ENCODE measurements around the gene GHRL. TPM values are rescaled to one million over a fixed set of nuclear protein-coding genes. Genes with fewer than 3 reads are reported as not detected.

The GHRL gene
- polyA plus RNA-seq, 4 donors: 2.8 to 21.9 (median 14.5) TPM

DNA sequence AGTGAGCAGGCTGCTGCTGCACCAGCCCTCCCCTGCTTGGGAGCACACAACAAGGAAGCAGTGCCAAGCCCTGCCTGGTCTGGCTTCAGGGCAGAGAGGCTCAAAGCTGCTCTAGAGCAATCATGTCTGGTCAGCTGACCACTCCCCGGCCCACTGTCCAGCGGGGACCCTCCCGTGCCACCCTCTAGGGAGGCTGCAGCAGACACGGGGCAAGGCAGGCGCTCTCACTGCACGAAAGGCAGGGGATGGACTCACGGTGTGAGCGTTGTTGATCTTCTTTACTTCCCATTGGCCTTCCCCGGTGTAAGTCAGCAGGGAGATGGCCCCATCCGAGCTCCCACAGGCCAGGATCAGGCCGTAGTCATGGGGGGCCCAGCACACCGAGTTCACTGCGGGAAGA lies 19.0 kb upstream of the GHRL start:
- Histone ChIP-seq H3K4me3 (ENCODE audit: low read depth in 1 of 3, low read length in 3 of 3) (no peak overlapping the region), H3K9me3 (ENCODE audit: control insufficient read depth in 2 of 2, insufficient read depth in 1 of 2, low read depth in 1 of 2, low read length in 1 of 2) (no peaks in the 10 kb centered on the region), H3K4me1 (ENCODE audit: control insufficient read depth in 3 of 3, insufficient read depth in 2 of 3, low read depth in 1 of 3, low read length in 2 of 3) (peaks cover 0 to 1% (median 0%) of the 10 kb centered on the region in 3 donors), H3K36me3 (ENCODE audit: control insufficient read depth in 3 of 3, insufficient read depth in 2 of 3, low read depth in 1 of 3, low read length in 3 of 3) (peaks cover 34 to 73% (median 36%) of the 10 kb centered on the region in 3 donors), H3K27me3 (ENCODE audit: control insufficient read depth in 3 of 3, insufficient read depth in 3 of 3, low read length in 3 of 3) (no peaks in the 10 kb centered on the region), H3K27ac (ENCODE audit: low read depth in 1 of 3, low read length in 2 of 3) (no peak overlapping the region)
- DNase-seq (no peak), FAIRE-seq (no peak)
- 94 to 95% (median 94%) methylated on average over 13 of the region's 13 CpGs for WGBS, 3 donors

DNA sequence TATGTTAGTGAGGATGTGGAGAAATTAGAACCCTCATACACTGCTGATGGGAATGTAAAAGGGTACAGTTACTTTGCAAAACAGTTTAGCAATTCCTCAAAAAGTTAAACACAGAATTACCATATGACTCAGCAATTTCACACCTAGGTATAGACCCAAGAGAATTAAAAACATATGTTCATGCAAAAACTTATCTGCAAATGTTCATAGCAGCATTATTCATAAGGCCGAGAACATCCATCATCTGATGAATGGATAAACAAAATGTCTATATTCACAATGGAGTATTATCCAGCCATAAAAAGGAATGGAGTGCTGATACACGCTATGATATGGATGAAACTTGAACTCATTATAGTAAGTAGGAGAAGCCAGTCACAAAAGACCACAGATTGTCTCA lies 17.8 kb upstream of the GHRL start:
- peaks cover 35 to 65% (median 40%) of the 10 kb centered on the region in 3 donors for H3K36me3 ChIP-seq (ENCODE audit: control insufficient read depth in 3 of 3, insufficient read depth in 2 of 3, low read depth in 1 of 3, low read length in 3 of 3)
- H3K9me3 ChIP-seq (ENCODE audit: control insufficient read depth in 2 of 2, insufficient read depth in 1 of 2, low read depth in 1 of 2, low read length in 1 of 2): no peaks in the 10 kb centered on the region
- H3K4me1 ChIP-seq (ENCODE audit: control insufficient read depth in 3 of 3, insufficient read depth in 2 of 3, low read depth in 1 of 3, low read length in 2 of 3): no peaks in the 10 kb centered on the region
- H3K27ac ChIP-seq (ENCODE audit: low read depth in 1 of 3, low read length in 2 of 3): no peak overlapping the region
- no peaks in the 10 kb centered on the region for H3K27me3 ChIP-seq (ENCODE audit: control insufficient read depth in 3 of 3, insufficient read depth in 3 of 3, low read length in 3 of 3)
- 91 to 95% (median 91%) methylated on average over 2 of the region's 2 CpGs for WGBS, 3 donors
- DNase-seq: no peak
- H3K4me3 ChIP-seq (ENCODE audit: low read depth in 1 of 3, low read length in 3 of 3): no peak overlapping the region
- FAIRE-seq: no peak

DNA sequence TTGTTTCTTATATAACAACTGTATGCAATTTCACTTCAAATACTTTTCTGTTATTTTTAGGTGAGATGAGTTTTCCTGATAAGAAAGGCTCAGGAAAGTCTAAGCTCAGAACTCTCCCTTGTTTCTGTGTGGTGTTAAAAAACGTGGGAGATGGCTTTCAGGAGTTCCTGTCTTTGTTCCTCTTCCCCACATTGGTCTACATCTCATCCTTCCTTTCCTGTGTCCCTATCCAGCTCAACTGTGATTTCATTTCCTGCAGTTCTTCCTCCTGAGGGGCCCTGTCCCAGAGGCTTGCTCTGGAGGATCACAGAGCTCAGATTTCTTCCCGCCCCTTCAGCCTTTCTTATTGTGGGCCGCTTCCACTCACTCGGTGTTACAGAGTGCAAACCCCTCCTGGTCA lies 17.0 kb upstream of the GHRL start:
- no peaks in the 10 kb centered on the region for H3K4me1 ChIP-seq (ENCODE audit: control insufficient read depth in 3 of 3, insufficient read depth in 2 of 3, low read depth in 1 of 3, low read length in 2 of 3)
- 65 to 85% (median 73%) methylated on average over 4 of the region's 4 CpGs for WGBS, 3 donors
- no peak for DNase-seq
- no peak overlapping the region for H3K4me3 ChIP-seq (ENCODE audit: low read depth in 1 of 3, low read length in 3 of 3)
- H3K9me3 ChIP-seq (ENCODE audit: control insufficient read depth in 2 of 2, insufficient read depth in 1 of 2, low read depth in 1 of 2, low read length in 1 of 2): no peaks in the 10 kb centered on the region
- H3K27me3 ChIP-seq (ENCODE audit: control insufficient read depth in 3 of 3, insufficient read depth in 3 of 3, low read length in 3 of 3): no peaks in the 10 kb centered on the region
- no peak for FAIRE-seq
- H3K36me3 ChIP-seq (ENCODE audit: control insufficient read depth in 3 of 3, insufficient read depth in 2 of 3, low read depth in 1 of 3, low read length in 3 of 3): peaks cover 35 to 64% (median 35%) of the 10 kb centered on the region in 3 donors
- H3K27ac ChIP-seq (ENCODE audit: low read depth in 1 of 3, low read length in 2 of 3): no peak overlapping the region

DNA sequence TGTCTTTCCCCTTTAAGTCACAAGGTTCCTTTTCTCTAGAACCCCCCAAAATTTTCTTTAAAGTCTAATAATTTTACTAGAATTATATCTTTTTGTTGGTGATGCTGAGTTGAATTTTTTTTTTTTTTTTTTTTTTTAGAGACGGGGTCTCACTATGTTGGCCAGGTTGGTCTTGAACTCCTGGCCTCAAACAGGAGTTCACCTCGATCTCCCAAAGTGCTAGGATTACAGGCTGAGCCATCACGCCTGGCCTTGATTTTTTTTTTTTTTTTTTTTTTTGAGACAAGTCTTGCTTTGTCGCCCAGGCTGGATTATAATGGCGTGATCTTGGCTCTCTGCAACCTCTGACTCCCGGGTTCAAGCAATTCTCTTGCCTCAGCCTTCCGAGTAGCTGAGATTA lies 15.9 kb upstream of the GHRL start:
- DNase-seq: no peak
- H3K9me3 ChIP-seq (ENCODE audit: control insufficient read depth in 2 of 2, insufficient read depth in 1 of 2, low read depth in 1 of 2, low read length in 1 of 2): no peaks in the 10 kb centered on the region
- 84 to 95% (median 85%) methylated on average over 7 of the region's 7 CpGs for WGBS, 3 donors
- no peaks in the 10 kb centered on the region for H3K27me3 ChIP-seq (ENCODE audit: control insufficient read depth in 3 of 3, insufficient read depth in 3 of 3, low read length in 3 of 3)
- H3K27ac ChIP-seq (ENCODE audit: low read depth in 1 of 3, low read length in 2 of 3): no peak overlapping the region
- H3K4me1 ChIP-seq (ENCODE audit: control insufficient read depth in 3 of 3, insufficient read depth in 2 of 3, low read depth in 1 of 3, low read length in 2 of 3): no peaks in the 10 kb centered on the region
- H3K4me3 ChIP-seq (ENCODE audit: low read depth in 1 of 3, low read length in 3 of 3): no peak overlapping the region
- H3K36me3 ChIP-seq (ENCODE audit: control insufficient read depth in 3 of 3, insufficient read depth in 2 of 3, low read depth in 1 of 3, low read length in 3 of 3): peaks cover 32 to 67% (median 42%) of the 10 kb centered on the region in 3 donors
- no peak for FAIRE-seq

DNA sequence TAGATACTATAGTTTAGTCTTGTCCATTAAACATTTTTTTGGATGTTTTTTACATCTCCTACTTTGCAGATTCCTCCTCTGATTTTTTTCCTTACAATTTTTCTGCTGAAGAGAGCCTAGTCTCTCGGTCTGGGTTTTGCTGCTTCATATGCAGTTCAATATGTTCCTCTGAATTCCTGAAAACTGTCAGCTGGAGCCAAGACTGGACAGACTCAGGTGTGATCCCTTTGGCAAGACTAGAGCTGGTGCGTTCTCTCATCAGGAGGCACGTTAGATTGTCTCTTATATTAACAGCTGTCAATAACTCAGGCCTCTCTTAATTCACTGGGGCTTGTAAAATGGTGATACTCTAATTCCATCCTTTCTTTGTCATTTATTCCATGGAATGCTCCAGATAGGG lies 13.4 kb upstream of the GHRL start:
- 92 to 97% (median 94%) methylated on average over 3 of the region's 3 CpGs for WGBS, 3 donors
- no peaks in the 10 kb centered on the region for H3K4me1 ChIP-seq (ENCODE audit: control insufficient read depth in 3 of 3, insufficient read depth in 2 of 3, low read depth in 1 of 3, low read length in 2 of 3)
- peaks cover 32 to 71% (median 48%) of the 10 kb centered on the region in 3 donors for H3K36me3 ChIP-seq (ENCODE audit: control insufficient read depth in 3 of 3, insufficient read depth in 2 of 3, low read depth in 1 of 3, low read length in 3 of 3)
- no peak for DNase-seq
- H3K27ac ChIP-seq (ENCODE audit: low read depth in 1 of 3, low read length in 2 of 3): no peak overlapping the region
- H3K4me3 ChIP-seq (ENCODE audit: low read depth in 1 of 3, low read length in 3 of 3): no peak overlapping the region
- H3K9me3 ChIP-seq (ENCODE audit: control insufficient read depth in 2 of 2, insufficient read depth in 1 of 2, low read depth in 1 of 2, low read length in 1 of 2): no peaks in the 10 kb centered on the region
- no peaks in the 10 kb centered on the region for H3K27me3 ChIP-seq (ENCODE audit: control insufficient read depth in 3 of 3, insufficient read depth in 3 of 3, low read length in 3 of 3)
- no peak for FAIRE-seq

DNA sequence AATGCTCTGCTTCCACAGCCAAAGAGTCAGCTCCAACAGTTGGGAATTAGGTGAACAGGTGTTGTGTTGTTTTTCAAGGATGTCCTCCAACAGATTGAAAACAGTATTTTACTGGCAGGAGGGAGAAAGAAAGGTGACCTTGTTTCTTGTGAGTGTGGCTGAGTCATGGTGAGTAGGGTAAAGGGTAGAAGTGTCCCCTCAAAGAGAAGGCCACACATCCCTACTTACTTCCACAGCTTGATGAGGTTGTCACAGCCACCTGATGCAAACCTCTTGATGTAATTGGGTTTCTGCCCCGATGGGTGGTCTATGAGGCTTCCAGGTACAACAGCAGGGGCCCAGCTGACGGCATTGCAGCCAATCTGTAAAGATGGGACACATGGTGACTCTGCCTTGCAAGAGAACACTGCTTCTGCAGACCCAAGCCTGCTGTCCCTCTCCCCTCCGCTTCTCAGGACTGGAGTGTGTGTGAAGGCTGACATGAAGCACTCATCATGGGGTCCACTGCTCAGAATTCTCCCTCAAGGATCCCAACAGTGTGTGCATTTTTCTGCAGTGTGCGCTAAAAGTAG lies 12.7 kb upstream of the GHRL start:
- Histone ChIP-seq H3K9me3 (ENCODE audit: control insufficient read depth in 2 of 2, insufficient read depth in 1 of 2, low read depth in 1 of 2, low read length in 1 of 2) (no peaks in the 10 kb centered on the region), H3K4me3 (ENCODE audit: low read depth in 1 of 3, low read length in 3 of 3) (no peak overlapping the region), H3K4me1 (ENCODE audit: control insufficient read depth in 3 of 3, insufficient read depth in 2 of 3, low read depth in 1 of 3, low read length in 2 of 3) (no peaks in the 10 kb centered on the region), H3K36me3 (ENCODE audit: control insufficient read depth in 3 of 3, insufficient read depth in 2 of 3, low read depth in 1 of 3, low read length in 3 of 3) (peaks cover 32 to 73% (median 47%) of the 10 kb centered on the region in 3 donors), H3K27ac (ENCODE audit: low read depth in 1 of 3, low read length in 2 of 3) (no peak overlapping the region), H3K27me3 (ENCODE audit: control insufficient read depth in 3 of 3, insufficient read depth in 3 of 3, low read length in 3 of 3) (no peaks in the 10 kb centered on the region)
- WGBS, 3 donors: 95 to 98% (median 95%) methylated on average over 4 of the region's 4 CpGs
- DNase-seq: no peak
- FAIRE-seq: no peak

DNA sequence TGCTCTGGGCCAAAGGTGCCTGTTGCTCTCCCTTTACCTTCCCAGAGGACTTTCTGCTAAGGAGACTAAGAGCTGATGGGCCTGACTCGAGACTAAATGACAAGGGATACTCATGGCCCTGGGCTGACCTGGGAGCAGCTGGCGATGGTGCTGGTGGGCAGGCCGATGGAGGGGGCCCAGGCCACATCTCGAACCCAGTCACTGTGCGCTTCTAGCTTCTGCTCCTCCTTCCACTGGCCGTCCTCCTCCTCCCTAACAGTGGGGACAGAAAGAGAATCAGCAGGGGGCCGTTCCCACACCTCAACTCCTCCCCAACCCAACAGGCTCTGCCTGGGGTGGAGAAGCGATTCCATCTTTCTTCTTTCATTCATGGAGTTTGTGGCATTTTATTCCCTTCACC lies 12.2 kb upstream of the GHRL start:
- no peaks in the 10 kb centered on the region for H3K9me3 ChIP-seq (ENCODE audit: control insufficient read depth in 2 of 2, insufficient read depth in 1 of 2, low read depth in 1 of 2, low read length in 1 of 2)
- H3K4me1 ChIP-seq (ENCODE audit: control insufficient read depth in 3 of 3, insufficient read depth in 2 of 3, low read depth in 1 of 3, low read length in 2 of 3): no peaks in the 10 kb centered on the region
- no peak overlapping the region for H3K4me3 ChIP-seq (ENCODE audit: low read depth in 1 of 3, low read length in 3 of 3)
- WGBS, 3 donors: 93 to 96% (median 95%) methylated on average over 7 to 8 of the region's 8 CpGs
- peaks cover 34 to 73% (median 51%) of the 10 kb centered on the region in 3 donors for H3K36me3 ChIP-seq (ENCODE audit: control insufficient read depth in 3 of 3, insufficient read depth in 2 of 3, low read depth in 1 of 3, low read length in 3 of 3)
- no peaks in the 10 kb centered on the region for H3K27me3 ChIP-seq (ENCODE audit: control insufficient read depth in 3 of 3, insufficient read depth in 3 of 3, low read length in 3 of 3)
- no peak for FAIRE-seq
- H3K27ac ChIP-seq (ENCODE audit: low read depth in 1 of 3, low read length in 2 of 3): no peak overlapping the region
- no peak for DNase-seq

DNA sequence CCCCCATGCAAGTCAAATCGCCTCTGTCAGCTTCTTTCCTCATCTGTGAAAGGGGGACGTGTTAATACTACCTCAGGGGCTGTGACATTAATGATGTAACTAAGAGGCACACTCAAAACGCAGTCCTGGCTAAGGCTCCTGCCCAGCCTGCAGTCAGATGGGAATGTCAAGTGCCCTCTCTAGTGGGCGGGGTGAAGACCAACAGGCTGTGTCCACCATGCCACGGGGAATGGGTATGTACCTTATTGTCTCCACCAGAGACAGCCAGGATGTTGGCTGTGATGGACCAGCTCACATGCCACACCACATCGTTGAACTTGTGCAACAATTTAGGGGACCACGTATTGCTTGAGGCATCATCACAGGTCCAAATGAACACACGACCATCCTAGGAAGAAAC lies 11.0 kb upstream of the GHRL start:
- peaks cover 31 to 74% (median 48%) of the 10 kb centered on the region in 3 donors for H3K36me3 ChIP-seq (ENCODE audit: control insufficient read depth in 3 of 3, insufficient read depth in 2 of 3, low read depth in 1 of 3, low read length in 3 of 3)

DNA sequence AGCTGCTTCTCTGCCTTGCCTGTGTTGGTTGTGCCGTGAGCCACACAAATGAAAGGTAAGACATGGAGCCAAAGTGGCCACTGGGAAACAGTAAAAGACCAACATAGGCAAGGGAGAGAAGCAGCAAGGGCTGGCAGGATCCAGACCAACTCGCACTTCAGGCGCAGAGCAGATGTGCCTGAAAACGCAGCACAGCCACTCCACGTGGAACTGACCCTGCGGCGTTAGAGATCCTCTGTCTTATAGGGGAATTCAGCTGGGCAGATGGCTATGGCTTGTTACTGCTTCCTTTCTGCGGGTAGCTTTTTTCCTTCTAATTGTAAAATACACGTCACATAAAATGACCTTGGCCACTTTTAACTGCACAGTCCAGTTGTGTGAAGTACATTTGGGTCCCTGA lies 10.4 kb upstream of the GHRL start:
- H3K4me3 ChIP-seq (ENCODE audit: low read depth in 1 of 3, low read length in 3 of 3): no peak overlapping the region
- 86 to 96% (median 90%) methylated on average over 9 of the region's 9 CpGs for WGBS, 3 donors
- H3K27me3 ChIP-seq (ENCODE audit: control insufficient read depth in 3 of 3, insufficient read depth in 3 of 3, low read length in 3 of 3): no peaks in the 10 kb centered on the region
- FAIRE-seq (no peak), DNase-seq (no peak)
- H3K4me1 ChIP-seq (ENCODE audit: control insufficient read depth in 3 of 3, insufficient read depth in 2 of 3, low read depth in 1 of 3, low read length in 2 of 3): no peaks in the 10 kb centered on the region
- peaks cover 31 to 71% (median 48%) of the 10 kb centered on the region in 3 donors for H3K36me3 ChIP-seq (ENCODE audit: control insufficient read depth in 3 of 3, insufficient read depth in 2 of 3, low read depth in 1 of 3, low read length in 3 of 3)
- no peaks in the 10 kb centered on the region for H3K9me3 ChIP-seq (ENCODE audit: control insufficient read depth in 2 of 2, insufficient read depth in 1 of 2, low read depth in 1 of 2, low read length in 1 of 2)
- no peak overlapping the region for H3K27ac ChIP-seq (ENCODE audit: low read depth in 1 of 3, low read length in 2 of 3)

More for the DNA sequence above, 11.0 kb upstream of the GHRL start:
- WGBS, 3 donors: 85 to 89% (median 85%) methylated on average over 8 of the region's 8 CpGs
- Histone ChIP-seq H3K27ac (ENCODE audit: low read depth in 1 of 3, low read length in 2 of 3) (no peak overlapping the region), H3K9me3 (ENCODE audit: control insufficient read depth in 2 of 2, insufficient read depth in 1 of 2, low read depth in 1 of 2, low read length in 1 of 2) (no peaks in the 10 kb centered on the region), H3K4me1 (ENCODE audit: control insufficient read depth in 3 of 3, insufficient read depth in 2 of 3, low read depth in 1 of 3, low read length in 2 of 3) (no peaks in the 10 kb centered on the region), H3K27me3 (ENCODE audit: control insufficient read depth in 3 of 3, insufficient read depth in 3 of 3, low read length in 3 of 3) (no peaks in the 10 kb centered on the region), H3K4me3 (ENCODE audit: low read depth in 1 of 3, low read length in 3 of 3) (no peak overlapping the region)
- DNase-seq: no peak
- FAIRE-seq: no peak

Measured in small intestine (tissue), 7 donors.